Fibroblast of skin of scalp (primary cell): Measurements from ENCODE around the gene NRG2.

ENCODE experiments used
- DNase-seq: peaks from one replicate; pipeline ENCODE4 v3.0.0-alpha.2; 2013

The NRG2 gene

DNA sequence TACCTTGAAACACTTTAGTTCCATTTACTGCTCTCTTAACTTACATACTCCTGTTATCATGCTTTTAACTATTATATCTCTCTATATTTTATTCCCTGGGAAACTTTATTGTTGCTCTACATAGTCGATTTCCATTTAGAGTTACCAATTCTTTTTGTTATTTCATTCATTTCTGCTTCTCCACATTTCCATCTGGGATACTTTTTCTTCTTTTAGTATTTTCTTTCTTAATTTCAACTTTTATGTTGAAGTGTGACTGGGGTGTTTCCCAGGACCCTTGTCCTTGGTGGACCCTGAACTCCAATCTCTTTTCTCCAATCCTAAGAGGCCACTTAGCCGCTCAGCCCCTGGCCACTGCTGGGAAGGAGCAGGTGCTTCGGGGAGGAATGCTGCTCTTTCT lies 211.5 kb downstream of the NRG2 start:
- no peak for DNase-seq

DNA sequence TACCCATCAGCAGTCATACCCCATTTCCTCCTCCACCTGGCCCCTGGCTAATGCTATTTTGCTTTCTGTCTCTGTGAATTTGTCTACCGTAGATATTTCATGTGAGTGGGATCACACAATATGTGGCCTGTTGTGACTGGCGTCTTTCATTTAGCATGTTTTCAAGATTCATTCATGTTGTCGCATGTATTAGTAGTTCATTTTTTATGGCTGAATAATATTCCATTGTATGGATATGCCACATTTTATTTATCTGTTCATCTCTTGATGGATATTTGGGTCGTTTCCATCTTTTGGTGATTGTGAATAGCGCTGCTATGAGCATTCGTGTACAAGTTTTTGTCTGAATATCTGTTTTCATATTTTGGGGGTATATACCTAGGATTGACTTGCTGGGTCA lies 213.6 kb downstream of the NRG2 start:
- no peak for DNase-seq

DNA sequence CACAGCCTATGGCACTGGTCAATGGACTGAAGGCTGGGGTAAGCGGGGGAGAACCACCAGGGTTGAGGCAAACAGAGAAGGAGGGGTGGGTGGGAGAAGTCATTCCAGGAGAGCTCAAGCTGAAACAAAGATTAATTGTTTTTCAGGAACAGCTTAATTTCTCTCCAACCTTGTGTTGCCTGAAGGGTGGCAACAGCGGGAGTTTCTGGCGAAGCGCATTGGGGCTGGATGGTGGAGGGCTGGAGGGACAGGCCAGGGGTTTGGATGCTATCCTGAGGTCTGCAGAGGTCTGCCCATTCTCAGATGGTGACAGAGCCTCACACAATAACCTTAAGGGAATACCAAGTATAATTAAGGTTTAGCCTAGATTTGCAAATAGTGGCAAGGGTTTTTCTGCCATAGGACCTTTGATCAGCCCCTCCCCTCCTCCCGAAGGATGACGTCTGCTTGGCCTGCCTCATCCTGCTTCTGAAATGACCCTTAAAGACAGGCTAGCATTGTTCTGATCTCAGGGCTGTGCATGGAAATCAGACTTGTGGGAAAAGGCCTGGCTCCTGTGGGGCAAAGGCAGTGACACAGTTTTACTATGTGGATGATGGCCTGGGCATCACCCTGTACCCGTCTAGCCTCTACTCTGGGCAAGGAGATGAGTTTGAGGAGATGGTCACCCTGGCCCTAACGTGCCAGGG lies 214.7 kb downstream of the NRG2 start:
- no peak for DNase-seq

DNA sequence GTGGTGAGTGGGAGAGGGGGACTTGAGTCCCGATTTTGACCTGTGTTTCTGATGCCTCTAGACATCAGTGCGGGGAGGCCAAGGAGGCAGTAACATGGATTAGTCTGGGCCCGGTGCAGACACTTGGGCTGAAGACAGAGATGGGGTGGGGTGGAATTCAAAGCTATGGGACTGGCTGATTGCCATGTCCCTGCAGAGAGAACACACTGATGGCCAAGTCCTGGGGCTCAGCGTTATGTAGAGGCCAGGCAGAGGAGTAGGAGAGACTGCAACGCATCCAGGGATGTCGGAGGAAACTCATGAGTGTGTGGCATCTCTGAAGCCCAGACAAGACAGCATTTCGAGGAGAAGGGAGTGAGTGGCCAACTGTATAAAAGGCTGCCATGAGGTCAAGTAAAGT lies 217.4 kb downstream of the NRG2 start:
- DNase-seq = no peak

DNA sequence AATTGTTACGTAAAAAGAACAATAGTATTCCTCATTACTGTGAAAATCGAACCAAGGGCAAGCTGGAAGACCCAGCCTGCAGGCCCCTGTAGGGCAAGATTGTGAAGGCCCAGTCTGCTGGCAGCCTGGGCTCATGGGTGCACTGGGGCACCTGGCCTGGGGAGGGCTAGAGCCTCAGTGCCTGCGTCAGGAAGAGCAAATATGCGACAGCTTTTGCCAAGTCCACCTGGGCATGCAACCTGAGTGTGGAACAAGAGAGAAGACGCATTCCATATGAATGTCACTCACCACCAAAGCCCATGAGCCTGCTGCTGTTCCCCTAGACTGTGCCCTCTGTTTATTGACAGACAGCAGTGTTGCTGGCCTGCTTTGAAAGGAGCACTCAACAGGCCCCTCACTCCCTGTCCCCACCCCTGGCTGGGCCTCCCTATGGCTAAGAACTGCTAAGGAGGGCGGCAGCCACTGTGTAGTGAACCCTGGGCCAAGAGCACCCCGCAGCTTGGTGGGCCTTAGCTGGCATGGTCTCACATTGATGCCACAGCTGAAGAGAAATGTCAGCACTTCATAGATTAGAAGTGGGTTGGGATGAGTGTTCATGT lies 219.2 kb downstream of the NRG2 start:
- DNase-seq = no peak

DNA sequence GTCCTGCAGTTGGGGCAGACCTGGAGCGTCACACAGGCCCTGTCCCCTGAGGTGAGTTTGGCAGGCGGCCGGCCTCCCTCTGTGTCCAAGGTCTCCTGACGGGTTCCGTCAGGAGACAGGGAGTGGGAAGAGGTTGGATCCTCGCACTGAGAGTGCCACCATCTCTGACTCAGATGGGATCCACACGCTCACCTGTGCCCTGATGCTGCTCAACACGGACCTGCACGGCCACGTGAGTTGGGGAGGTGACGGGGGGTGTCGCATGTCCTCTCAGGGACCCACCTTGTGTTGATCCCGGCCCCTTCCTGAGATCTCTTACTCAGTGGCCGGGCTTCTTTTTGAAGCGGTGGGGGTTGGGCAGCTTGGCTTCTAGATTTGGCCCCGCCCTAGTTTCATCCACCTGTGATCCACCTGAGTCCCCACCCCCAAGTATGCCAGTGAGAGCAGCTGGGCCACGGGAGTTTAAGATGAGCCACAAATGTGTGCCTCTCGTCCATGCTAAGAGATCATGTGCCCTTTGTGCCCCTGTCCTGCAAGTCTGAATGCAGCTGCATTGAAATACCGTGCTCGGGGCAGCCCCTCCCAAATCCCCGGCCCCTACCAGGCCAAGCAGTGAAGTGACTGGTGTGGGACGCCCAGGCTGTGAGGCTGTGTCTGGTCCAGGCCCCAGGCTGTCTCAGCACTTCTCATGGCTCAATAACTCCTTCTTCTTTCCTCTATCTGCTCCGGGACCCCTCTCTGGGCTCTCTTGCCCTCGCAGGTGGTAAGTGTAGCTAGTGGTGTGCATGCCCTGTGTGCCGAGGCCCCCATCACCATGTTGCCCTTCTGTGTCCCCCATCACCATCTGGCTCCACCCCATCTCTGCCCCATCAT lies 220.3 kb downstream of the NRG2 start:
- no peak for DNase-seq

DNA sequence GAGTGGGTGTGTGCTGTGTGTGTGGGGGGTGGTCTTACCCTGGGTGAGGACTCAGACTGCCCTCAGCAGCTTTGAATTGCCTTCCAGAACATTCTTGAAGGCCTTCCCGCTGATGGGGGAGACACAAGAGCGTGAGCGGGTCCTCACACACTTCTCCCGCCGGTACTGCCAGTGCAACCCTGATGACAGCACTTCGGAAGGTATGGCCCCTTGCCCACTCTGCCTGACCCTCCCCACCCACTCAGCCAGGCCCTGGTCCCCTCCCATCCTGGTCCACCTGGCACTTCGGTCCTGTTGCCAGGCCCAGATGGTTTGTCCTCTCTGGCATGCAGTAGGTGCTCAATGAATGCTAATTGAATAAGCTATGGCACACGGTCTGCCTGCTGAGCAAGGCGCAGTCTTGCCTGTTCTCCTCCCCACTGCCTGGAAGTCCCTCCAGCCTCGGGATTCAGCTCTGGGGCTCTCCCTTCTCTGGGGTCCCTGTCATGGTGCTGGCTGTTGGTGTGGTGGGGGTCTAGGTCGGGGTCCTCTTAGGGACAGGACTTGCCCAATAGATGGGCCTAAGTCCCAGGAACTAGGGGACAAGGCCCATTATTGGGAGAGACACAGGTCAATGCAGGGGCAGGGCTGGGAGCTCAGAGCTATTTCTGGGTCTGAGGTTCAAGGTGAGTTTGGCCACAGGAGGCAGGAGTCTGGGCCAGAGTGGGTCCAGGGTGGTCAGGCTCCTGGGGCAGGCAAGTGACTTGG lies 221.1 kb downstream of the NRG2 start:
- no peak for DNase-seq

DNA sequence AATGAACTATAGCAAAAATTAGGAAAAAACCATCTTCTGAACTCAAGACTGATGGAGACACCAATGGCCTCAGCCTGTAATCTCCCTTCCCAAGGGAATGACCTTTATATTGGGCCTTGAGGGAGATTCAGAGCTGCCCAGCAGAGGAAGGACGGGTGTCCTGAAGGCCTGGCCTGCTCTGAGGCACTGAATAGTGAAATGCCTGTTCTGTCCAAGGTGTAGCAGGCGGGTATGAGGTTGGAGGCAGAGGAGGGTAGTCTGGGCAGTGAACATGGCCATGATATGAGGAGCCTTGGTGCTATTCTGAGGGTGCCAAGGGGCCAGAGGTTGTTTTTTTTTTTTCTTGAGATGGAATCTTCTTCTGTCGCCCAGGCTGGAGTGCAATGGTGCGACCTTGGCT lies 222.5 kb downstream of the NRG2 start:
- no peak for DNase-seq

DNA sequence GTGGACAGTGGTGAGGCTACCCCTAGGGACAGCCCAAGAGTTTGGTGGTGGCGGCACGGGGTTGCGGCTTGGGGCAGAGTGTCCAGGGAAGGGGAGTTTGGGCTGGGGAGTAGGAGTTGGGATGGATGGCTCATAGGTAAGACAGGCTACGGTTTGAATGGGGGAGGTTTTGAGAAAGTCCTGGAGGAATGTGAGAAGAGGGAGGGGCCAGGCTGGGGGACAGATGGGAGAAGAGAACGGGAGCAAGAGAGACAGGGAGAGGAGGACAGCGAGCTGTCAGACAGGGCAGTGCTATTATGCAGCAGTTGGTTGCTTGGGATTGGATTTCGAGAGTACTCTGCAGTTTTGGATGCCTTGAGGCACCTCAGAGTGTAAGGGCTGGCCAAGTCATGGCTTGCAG lies 223.0 kb downstream of the NRG2 start:
- no peak for DNase-seq

DNA sequence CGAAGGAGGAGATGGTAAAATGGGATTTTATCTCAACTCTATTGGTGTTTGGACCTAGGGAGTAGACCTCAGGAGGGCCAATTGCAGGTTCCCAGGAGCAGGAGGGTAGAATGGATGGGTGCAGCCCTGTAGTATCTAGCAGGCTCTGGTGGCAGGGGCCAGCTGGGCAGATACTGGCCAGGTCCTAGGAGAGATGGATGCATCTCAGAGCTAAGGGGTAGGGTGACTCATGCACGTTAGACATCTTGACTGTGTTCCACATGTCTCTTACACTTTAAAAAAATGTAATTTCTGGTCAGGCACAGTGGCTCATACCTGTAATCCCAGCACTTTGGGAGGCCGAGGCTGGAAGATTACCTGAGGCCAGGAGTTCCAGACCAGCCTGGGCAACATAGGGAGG lies 225.1 kb downstream of the NRG2 start:
- DNase-seq = no peak

DNA sequence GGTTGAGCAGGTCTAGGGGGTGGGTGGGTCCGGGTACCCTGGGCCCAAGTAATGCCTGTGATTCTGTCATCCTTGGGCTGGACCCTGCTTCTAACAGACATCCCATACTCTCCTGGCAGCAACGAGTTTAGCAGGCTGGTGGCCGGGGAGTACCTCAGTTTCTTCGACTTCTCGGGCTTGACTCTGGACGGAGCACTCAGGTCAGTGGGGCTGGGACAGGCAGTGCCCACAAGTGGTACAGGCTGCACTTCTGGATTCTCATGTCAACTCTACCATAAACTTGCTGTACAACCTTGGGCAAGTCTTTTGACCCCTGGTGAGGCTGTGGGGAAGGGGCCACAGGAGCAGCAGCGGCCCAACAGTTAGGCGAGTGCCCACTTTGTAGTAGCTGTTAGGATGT lies 225.7 kb downstream of the NRG2 start:
- no peak for DNase-seq

DNA sequence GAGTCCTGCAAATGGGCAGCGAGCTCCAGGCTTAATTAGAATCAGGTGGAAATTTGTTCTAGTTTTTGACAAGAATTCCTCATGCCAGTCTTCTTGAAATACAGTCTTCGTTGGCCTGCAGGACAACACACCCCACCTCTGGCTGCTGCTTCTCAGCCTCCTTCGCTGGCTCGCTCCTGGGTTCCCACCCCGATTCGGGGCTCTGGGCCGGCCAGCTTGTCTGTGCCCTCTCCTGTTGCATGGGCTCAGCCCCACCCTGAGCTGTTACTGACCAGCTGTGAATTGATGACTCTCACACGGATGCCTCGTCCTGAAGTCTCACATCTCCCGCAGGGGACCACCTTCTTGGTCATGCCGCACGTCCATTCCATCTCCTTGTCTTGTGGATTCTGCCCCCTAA lies 226.5 kb downstream of the NRG2 start:
- DNase-seq = no peak

DNA sequence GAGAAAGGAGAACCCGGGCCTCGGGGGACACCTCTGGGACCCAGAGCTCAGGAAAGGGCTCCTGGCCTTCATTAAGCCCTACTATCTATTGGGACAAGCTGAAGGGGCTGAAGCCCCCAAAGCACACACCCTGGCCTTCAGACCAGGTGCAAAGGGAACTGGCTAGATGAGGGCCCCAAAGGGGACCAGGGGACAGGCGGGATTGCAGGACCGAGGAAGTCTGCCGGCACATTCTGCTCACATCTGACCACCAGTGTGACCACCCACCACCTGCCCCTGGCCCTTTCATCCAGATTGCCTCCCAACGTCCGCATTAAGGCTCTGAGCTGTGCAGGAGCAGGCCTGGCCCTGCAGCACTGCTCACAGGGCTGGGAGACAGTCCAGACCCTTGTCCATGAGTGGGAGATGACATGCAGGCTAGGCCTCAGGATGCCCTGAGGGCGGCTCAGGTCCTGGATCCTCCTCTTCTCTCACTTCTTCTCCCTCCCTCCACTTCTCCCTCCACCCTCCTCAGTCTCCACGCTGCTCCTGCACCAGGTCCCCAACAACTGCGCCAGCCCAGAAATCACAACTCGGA lies 228.3 kb downstream of the NRG2 start:
- DNase-seq = no peak

DNA sequence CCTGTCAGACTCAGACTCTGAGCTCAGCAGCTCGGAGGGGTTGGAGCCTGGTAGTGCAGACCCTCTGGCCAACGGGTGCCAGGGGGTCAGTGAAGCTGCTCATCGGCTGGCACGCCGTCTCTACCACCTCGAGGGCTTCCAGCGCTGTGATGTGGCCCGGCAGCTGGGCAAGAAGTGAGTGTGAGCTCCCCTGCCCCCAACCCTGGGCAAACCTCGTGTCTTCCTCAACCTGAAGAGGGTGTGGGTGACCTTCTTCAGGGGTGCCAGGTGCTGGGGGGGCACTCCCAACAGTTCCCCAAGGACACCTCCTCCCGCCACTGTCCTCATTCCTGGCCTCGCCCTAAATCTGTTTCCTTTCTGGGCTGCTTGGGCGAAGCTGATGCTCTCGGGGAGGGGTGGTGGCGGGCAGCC lies 228.9 kb downstream of the NRG2 start:
- DNase-seq = no peak

DNA sequence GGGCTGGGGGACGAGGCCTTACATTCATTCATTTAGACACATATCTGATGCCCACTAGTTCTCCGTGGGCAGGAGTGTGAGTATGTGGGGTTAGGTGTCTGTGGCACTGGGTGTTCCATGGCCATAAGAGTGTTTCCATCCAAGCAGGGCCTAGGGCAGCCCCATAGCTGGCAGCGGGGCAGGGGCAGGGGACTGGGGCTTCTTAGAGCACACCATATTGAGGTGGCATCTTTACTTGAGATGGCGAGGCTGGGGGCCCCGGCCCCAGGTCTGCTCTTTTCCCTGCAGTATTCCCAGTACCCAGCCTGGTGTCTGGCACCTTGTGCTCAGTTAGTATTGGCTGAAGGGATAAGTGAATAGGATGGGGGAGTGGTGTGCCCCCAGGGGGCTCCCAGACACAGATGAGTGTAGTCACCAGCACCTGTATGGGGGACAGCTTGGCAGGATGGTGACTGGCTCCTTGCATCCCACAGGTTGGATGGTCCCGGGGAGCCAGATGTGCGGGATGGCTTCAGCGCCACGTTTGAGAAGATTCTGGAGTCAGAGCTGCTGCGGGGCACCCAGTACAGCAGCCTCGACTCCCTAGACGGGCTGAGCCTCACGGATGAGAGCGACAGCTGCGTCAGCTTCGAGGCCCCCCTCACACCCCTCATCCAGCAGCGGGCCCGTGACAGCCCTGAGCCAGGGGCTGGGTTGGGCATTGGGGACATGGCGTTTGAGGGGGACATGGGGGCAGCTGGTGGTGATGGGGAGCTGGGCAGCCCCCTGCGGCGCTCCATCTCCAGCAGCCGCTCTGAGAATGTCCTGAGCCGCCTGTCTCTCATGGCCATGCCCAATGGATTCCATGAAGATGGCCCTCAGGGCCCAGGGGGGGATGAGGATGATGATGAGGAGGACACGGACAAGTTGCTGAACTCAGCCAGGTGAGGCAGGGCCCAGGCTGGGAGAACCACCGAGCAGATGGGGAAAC lies 230.0 kb downstream of the NRG2 start:
- no peak for DNase-seq

DNA sequence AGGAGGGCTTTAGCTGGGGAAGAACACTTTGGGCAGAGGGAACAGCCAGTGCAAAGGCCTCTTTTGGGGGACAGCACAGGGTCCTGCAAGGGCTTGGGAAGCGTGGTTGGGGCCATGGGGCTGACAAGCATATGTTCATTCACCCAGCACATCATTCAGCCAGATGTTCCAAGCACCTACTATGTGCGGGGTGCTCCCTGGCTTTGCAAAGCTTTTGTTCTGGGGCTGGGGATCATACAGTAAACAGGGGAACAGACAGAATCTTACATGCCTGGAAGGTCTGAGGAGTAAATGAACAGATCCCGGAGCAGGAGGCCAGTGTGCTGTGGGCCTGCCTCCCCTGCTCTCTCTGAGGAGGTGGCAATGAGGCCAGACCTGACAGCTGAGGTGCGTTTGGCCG lies 230.8 kb downstream of the NRG2 start:
- no peak for DNase-seq

DNA sequence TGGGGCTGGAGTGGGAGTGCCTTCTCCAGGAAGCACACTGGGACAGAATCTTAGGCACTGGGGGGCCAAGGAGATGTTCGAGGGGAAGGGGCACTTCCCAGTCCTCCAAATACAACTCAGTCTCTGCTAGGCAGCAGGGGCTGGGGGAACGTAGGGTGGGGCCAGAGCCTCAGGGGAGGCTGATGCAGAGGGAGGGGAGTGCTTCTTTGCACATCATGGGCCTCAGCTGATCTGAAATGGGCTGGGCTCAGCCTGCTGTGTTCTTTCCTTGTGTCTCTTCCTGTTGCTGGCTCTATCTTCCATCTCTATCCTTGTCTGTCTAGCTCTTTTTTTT lies 231.9 kb downstream of the NRG2 start:
- no peak for DNase-seq

DNA sequence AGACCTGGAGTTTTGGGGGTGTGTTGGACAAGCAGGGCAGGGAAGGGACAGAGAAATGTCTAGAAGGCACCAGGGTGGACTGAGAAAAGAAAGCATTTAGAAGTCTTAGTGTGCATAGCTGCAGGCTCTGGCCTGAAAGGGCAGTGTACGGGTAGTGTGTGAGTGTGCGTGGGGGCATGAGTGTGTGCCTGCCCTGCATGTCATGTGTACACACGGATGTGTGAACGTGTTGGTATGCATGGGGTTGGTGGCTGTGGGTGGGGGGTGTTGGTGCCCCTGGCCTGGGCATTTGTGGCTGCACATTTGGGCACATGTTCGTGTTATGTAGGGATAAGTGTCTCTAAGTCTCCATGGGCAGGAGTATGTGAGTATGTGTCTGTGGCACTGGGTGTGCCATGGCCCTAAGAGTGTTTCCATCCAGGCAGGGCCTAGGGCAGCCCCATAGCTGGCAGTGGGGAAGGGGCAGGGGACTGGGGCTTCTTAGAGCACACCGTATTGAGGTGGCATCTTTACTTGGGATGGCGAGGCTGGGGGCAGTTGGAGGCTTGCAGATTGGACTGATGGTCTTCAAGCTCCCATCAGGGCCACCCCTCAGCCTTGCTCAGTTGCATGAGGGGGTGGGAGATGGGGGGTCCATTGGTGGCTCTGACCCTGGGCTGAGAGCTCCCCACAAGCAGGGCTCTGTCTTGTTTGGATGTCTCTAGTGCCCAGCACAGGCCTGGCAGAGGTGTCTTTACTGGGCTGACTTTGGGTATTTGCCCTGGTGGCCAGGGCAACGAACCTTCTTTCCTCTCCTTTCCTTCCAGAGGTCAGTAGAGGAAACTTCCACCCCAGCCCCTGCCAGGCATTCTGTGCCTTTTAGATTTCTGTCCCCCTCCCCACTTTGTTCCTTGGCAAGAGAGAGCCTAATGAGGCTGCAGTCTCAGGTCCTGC lies 232.5 kb downstream of the NRG2 start:
- DNase-seq = no peak

DNA sequence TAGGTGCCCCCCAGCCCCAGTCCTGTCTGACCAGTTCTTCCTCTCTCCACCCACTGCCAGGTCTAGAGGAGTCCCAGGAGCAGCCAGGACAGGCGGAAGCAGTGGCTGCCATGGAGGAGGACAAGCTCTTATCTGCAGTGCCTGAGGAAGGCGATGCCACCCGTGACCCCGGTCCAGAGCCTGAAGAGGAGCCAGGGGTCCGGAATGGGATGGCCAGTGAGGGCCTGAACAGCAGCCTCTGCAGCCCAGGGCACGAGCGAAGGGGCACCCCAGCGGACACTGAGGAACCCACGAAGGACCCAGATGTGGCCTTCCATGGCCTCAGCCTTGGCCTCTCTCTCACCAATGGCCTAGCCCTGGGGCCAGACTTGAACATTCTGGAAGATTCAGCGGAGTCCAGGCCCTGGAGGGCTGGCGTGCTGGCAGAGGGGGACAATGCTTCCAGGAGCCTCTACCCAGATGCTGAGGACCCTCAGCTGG lies 233.7 kb downstream of the NRG2 start:
- no peak for DNase-seq
